Vagina (tissue), 2 donors: ENCODE results near the gene DNM3. TPM values are rescaled to one million over a fixed set of nuclear protein-coding genes. Genes with fewer than 3 reads are reported as not detected.

ENCODE experiments used
- DNase-seq, 2 donors: peaks; one replicate each; pipeline ENCODE4 v3.0.0-alpha.2; 2017; ENCODE audit errors: extremely low spot score in 2 of 2
- H3K27ac ChIP-seq: fragments of 200-600 bp; sonication (generic); one replicate; pipeline ENCODE4 v1.5.1; 2019
- H3K27me3 ChIP-seq: fragments of 200-600 bp; sonication (generic); one replicate; pipeline ENCODE4 v1.5.1; 2019
- H3K36me3 ChIP-seq, 2 donors: fragments of 200-600 bp; sonication (generic); one replicate each; pipeline ENCODE4 v1.5.1; 2017 to 2019
- H3K4me1 ChIP-seq: fragments of 200-600 bp; sonication (generic); one replicate; pipeline ENCODE4 v1.5.1; 2019
- H3K4me3 ChIP-seq, 2 donors: fragments of 200-600 bp; sonication (generic); 1 replicate in 1 of 2; 2 replicates in 1 of 2; pipeline ENCODE4 v1.5.1; 2016 to 2019
- H3K9me3 ChIP-seq: fragments of 200-600 bp; sonication (generic); one replicate; pipeline ENCODE4 v1.5.1; 2019
- CTCF ChIP-seq, 3 experiments: fragments of 450-650 bp in 2 of 3; fragments of 200-600 bp in 1 of 3; sonication (generic) in 1 of 3; IDR thresholded peaks; one replicate each; pipeline ENCODE4 v1.5.1; 2017 to 2019; ENCODE audit warnings: antibody characterized with exemption in 3 of 3, mild to moderate bottlenecking in 2 of 3, moderate library complexity in 2 of 3
- POLR2A ChIP-seq, 2 donors: fragments of 450-650 bp; IDR thresholded peaks; one replicate each; pipeline ENCODE4 v1.6.1; 2017; ENCODE audit warnings: antibody characterized with exemption in 2 of 2, mild to moderate bottlenecking in 2 of 2, moderate library complexity in 2 of 2
- POLR2AphosphoS5 ChIP-seq, 2 donors: sonication (generic); formaldehyde crosslinking; IDR thresholded peaks; one replicate each; pipeline ENCODE4 v1.9.0; 2017; ENCODE audit warnings: antibody characterized with exemption in 2 of 2, mild to moderate bottlenecking in 2 of 2, low read depth in 1 of 2; ENCODE audit not compliant: insufficient read depth in 1 of 2
- intact Hi-C: fragments of 100-400 bp; cut with DNase I; formaldehyde crosslinking; loops from one replicate; pipeline ENCODE4 v1.15.1; 2023
- total RNA-seq: library from RNA; depleted of rRNA; stranded (reverse); fragments of >200 nt; gene quantifications from one replicate; pipeline ENCODE4 v1.2.3, GENCODE V29; 2016

The DNM3 gene
- total RNA-seq, 1 donor from 2014 or later: 15.5 TPM

- H3K27ac ChIP-seq: no peak overlapping the region
- H3K4me1 ChIP-seq: peaks cover 8% of the 10 kb centered on the region
- no peaks in the 10 kb centered on the region for H3K36me3 ChIP-seq
- H3K9me3 ChIP-seq: no peaks in the 10 kb centered on the region
- TF ChIP-seq POLR2A (IDR thresholded peaks at IDR 0.05) (no peak), POLR2AphosphoS5 (IDR thresholded peaks at IDR 0.05; ENCODE audit: insufficient read depth in 1 of 2, low read depth in 1 of 2) (no peak), CTCF (IDR thresholded peaks at IDR 0.05) (no peak)
- H3K4me3 ChIP-seq: no peak overlapping the region
- DNase-seq: no peak
- intact Hi-C loops: no loop called here
- H3K27me3 ChIP-seq: no peaks in the 10 kb centered on the region
These were observed 24.9 kb upstream of the DNM3 start for GRCh38 chr1:171816300-171816901.

GRCh38 chr1:171817511-171818265, 23.6 kb upstream of the DNM3 start:
- H3K36me3 ChIP-seq: no peaks in the 10 kb centered on the region
- DNase-seq: no peak
- no peaks in the 10 kb centered on the region for H3K27me3 ChIP-seq
- no peaks in the 10 kb centered on the region for H3K9me3 ChIP-seq
- intact Hi-C loops: no loop called here
- peaks cover 8% of the 10 kb centered on the region for H3K4me1 ChIP-seq
- H3K4me3 ChIP-seq: no peak overlapping the region
- TF ChIP-seq POLR2AphosphoS5 (IDR thresholded peaks at IDR 0.05; ENCODE audit: insufficient read depth in 1 of 2, low read depth in 1 of 2) (peak in 1 of 2 donors; percentile 59), CTCF (IDR thresholded peaks at IDR 0.05) (no peak)
- H3K27ac ChIP-seq: peak overlapping the region; percentile 33

- H3K27ac ChIP-seq: no peak overlapping the region
- no peak for DNase-seq
- no peaks in the 10 kb centered on the region for H3K9me3 ChIP-seq
- intact Hi-C loops: no loop called here
- H3K36me3 ChIP-seq: no peaks in the 10 kb centered on the region
- H3K4me1 ChIP-seq: peaks cover 8% of the 10 kb centered on the region
- no peaks in the 10 kb centered on the region for H3K27me3 ChIP-seq
- no peak overlapping the region for H3K4me3 ChIP-seq
- no peak for TF ChIP-seq POLR2AphosphoS5 (IDR thresholded peaks at IDR 0.05; ENCODE audit: insufficient read depth in 1 of 2, low read depth in 1 of 2)
These were observed 21.4 kb upstream of the DNM3 start for GRCh38 chr1:171819946-171820345.

- no peak for DNase-seq
- H3K36me3 ChIP-seq: no peaks in the 10 kb centered on the region
- intact Hi-C loops: no loop called here
- TF ChIP-seq CTCF (IDR thresholded peaks at IDR 0.05) (no peak), POLR2AphosphoS5 (IDR thresholded peaks at IDR 0.05; ENCODE audit: insufficient read depth in 1 of 2, low read depth in 1 of 2) (no peak), POLR2A (IDR thresholded peaks at IDR 0.05) (no peak)
- H3K4me1 ChIP-seq: no peaks in the 10 kb centered on the region
- H3K27me3 ChIP-seq: no peaks in the 10 kb centered on the region
- no peak overlapping the region for H3K27ac ChIP-seq
- no peak overlapping the region for H3K4me3 ChIP-seq
- no peaks in the 10 kb centered on the region for H3K9me3 ChIP-seq
These were observed 14.3 kb upstream of the DNM3 start for GRCh38 chr1:171826973-171827372.

- Histone ChIP-seq H3K9me3 (no peaks in the 10 kb centered on the region), H3K4me1 (no peaks in the 10 kb centered on the region), H3K4me3 (no peak overlapping the region), H3K27ac (no peak overlapping the region), H3K36me3 (no peaks in the 10 kb centered on the region), H3K27me3 (no peaks in the 10 kb centered on the region)
- intact Hi-C loops: no loop called here
- no peak for DNase-seq
- TF ChIP-seq CTCF (IDR thresholded peaks at IDR 0.05) (no peak), POLR2A (IDR thresholded peaks at IDR 0.05) (no peak), POLR2AphosphoS5 (IDR thresholded peaks at IDR 0.05; ENCODE audit: insufficient read depth in 1 of 2, low read depth in 1 of 2) (no peak)
These were observed 12.5 kb upstream of the DNM3 start for GRCh38 chr1:171828794-171829193.
